HepG2 (cell line): ENCODE measurements around the gene POLR2H. TPM values are rescaled to one million over a fixed set of nuclear protein-coding genes. Genes with fewer than 3 reads are reported as not detected.

Experiments
- AHR ChIP-seq: IDR thresholded peaks from 2 replicates; pipeline ENCODE4 v1.6.1; 2018; ENCODE audit warnings: missing genetic modification reagents, missing compliant biosample characterization
- CBX2 ChIP-seq, 2 experiments: fragments of 200-600 bp in 1 of 2; sonication (generic); formaldehyde crosslinking in 1 of 2; IDR thresholded peaks; 2 replicates each; pipeline versions ENCODE4 v1.7.0 to v1.8.1; 2018 to 2022; ENCODE audit warnings: low read depth in 2 of 2, low read length in 1 of 2, mild to moderate bottlenecking in 1 of 2, missing genetic modification reagents in 1 of 2
- GABPB1 ChIP-seq: IDR thresholded peaks from 2 replicates; pipeline ENCODE4 v1.6.1; 2016; ENCODE audit warnings: mild to moderate bottlenecking, missing genetic modification reagents, moderate library complexity, missing compliant biosample characterization
- KMT2A ChIP-seq: sonication (generic); formaldehyde crosslinking; IDR thresholded peaks from 2 replicates; pipeline ENCODE4 v1.4.0; 2020; ENCODE audit warnings: missing genetic modification reagents
- NCOA2 ChIP-seq: sonication (generic); formaldehyde crosslinking; IDR thresholded peaks from 2 replicates; pipeline ENCODE4 v1.8.0; 2022; ENCODE audit warnings: inconsistent platforms
- NFE2L1 ChIP-seq: sonication (generic); formaldehyde crosslinking; IDR thresholded peaks from 2 replicates; pipeline ENCODE4 v1.4.0; 2020; ENCODE audit warnings: missing genetic modification reagents, mild to moderate bottlenecking, borderline replicate concordance
- TARDBP ChIP-seq: sonication (generic); formaldehyde crosslinking; IDR thresholded peaks from 2 replicates; pipeline ENCODE4 v1.8.0; 2022; ENCODE audit warnings: mild to moderate bottlenecking, missing genetic modification reagents
- ZNF7 ChIP-seq: IDR thresholded peaks from 2 replicates; pipeline ENCODE4 v1.6.1; 2016; ENCODE audit warnings: missing biosample characterization, missing genetic modification reagents
- polyA plus RNA-seq, 8 experiments: library from polyadenylated mRNA; depleted of rRNA in 3 of 8; stranded (reverse) in 7 of 8; unstranded in 1 of 8; fragments of >200 nt; fragmentation: Illumina TruSeq in 4 of 8; extraction: Trizol in 4 of 8; gene quantifications; 2 replicates each; pipeline versions ENCODE4 v1.2.1 to v1.2.3, GENCODE V29; 2011 to 2016; ENCODE audit warnings: low read depth in 4 of 8, missing spikeins in 1 of 8, mixed read lengths in 1 of 8; ENCODE audit not compliant: insufficient read depth in 1 of 8
- total RNA-seq, 5 experiments: library from RNA; depleted of rRNA; stranded (reverse); fragments of >200 nt; fragmentation: Illumina TruSeq; extraction: Trizol; gene quantifications; 2 replicates each; pipeline ENCODE4 v1.2.3, GENCODE V29; 2016; ENCODE audit warnings: low read depth in 1 of 5
- TF ChIP-seq, protein P1 (sequence below): sonication (generic); formaldehyde crosslinking; IDR thresholded peaks from 2 replicates; pipeline ENCODE4; 2020; ENCODE audit warnings: missing genetic modification reagents, mild to moderate bottlenecking, borderline replicate concordance
- TF ChIP-seq, protein P2 (sequence below): sonication (generic); formaldehyde crosslinking; IDR thresholded peaks from 2 replicates; pipeline ENCODE4 v1.4.0; 2020; ENCODE audit warnings: mild to moderate bottlenecking, missing genetic modification reagents
- TF ChIP-seq, protein P3 (sequence below): sonication (generic); formaldehyde crosslinking; IDR thresholded peaks from 2 replicates; pipeline ENCODE4 v1.4.0; 2020; ENCODE audit warnings: low read depth, missing genetic modification reagents
- TF ChIP-seq, protein P4 (sequence below): sonication (generic); formaldehyde crosslinking; IDR thresholded peaks from 2 replicates; pipeline ENCODE4 v1.5.1; 2020; ENCODE audit warnings: mild to moderate bottlenecking, missing genetic modification reagents, moderate library complexity

POLR2H gene
- total and polyA plus RNA-seq, 2 of the 13 experiments (the other 11 are each of a cell fraction or from before 2014, with no cell fraction given), result 118 to 194 TPM

DNA sequence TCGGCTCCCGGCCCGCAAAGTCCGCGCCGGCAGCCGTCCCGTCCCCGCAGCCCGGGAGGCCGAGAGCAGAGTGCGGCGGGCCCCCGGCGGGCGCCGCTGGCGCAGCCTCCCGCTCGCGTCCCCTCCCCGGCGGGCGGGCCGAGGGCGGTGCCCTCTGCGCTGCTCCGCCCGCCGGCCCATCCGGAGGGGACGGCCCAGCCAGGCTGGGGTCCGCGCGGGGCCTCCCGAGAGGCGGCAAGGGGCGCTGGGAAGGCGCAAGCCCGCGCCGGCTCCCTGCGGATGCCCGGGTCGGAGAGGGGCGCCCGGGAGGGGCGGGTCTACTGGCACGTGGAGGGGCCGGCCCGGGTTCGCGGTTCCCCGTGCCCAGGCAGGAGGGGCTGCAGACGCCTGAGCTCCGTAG is at the start of gene POLR2H, which contains the start of gene CLCN2 (continued):
- TF ChIP-seq, protein P1, sequence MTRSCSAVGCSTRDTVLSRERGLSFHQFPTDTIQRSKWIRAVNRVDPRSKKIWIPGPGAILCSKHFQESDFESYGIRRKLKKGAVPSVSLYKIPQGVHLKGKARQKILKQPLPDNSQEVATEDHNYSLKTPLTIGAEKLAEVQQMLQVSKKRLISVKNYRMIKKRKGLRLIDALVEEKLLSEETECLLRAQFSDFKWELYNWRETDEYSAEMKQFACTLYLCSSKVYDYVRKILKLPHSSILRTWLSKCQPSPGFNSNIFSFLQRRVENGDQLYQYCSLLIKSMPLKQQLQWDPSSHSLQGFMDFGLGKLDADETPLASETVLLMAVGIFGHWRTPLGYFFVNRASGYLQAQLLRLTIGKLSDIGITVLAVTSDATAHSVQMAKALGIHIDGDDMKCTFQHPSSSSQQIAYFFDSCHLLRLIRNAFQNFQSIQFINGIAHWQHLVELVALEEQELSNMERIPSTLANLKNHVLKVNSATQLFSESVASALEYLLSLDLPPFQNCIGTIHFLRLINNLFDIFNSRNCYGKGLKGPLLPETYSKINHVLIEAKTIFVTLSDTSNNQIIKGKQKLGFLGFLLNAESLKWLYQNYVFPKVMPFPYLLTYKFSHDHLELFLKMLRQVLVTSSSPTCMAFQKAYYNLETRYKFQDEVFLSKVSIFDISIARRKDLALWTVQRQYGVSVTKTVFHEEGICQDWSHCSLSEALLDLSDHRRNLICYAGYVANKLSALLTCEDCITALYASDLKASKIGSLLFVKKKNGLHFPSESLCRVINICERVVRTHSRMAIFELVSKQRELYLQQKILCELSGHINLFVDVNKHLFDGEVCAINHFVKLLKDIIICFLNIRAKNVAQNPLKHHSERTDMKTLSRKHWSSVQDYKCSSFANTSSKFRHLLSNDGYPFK (CRISPR knock-in tag), result no peak
- TF ChIP-seq TARDBP (no peak), NCOA2 (CRISPR knock-in tag) (no peak), ZNF7 (no peak), KMT2A (no peak), AHR (CRISPR knock-in tag) (no peak), GABPB1 (CRISPR knock-in tag) (peak; percentile 49; the same call in 1 of the 2 replicates), CBX2 (IDR thresholded peaks at IDR 0.05; ENCODE audit: low read depth, low read length) (no peak), CBX2 (CRISPR knock-in tag; IDR thresholded peaks at IDR 0.05; ENCODE audit: low read depth) (no peak), NFE2L1 (CRISPR knock-in tag) (no peak)
- TF ChIP-seq, protein P2, sequence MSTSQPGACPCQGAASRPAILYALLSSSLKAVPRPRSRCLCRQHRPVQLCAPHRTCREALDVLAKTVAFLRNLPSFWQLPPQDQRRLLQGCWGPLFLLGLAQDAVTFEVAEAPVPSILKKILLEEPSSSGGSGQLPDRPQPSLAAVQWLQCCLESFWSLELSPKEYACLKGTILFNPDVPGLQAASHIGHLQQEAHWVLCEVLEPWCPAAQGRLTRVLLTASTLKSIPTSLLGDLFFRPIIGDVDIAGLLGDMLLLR (CRISPR knock-in tag), result no peak
- TF ChIP-seq, protein P3, sequence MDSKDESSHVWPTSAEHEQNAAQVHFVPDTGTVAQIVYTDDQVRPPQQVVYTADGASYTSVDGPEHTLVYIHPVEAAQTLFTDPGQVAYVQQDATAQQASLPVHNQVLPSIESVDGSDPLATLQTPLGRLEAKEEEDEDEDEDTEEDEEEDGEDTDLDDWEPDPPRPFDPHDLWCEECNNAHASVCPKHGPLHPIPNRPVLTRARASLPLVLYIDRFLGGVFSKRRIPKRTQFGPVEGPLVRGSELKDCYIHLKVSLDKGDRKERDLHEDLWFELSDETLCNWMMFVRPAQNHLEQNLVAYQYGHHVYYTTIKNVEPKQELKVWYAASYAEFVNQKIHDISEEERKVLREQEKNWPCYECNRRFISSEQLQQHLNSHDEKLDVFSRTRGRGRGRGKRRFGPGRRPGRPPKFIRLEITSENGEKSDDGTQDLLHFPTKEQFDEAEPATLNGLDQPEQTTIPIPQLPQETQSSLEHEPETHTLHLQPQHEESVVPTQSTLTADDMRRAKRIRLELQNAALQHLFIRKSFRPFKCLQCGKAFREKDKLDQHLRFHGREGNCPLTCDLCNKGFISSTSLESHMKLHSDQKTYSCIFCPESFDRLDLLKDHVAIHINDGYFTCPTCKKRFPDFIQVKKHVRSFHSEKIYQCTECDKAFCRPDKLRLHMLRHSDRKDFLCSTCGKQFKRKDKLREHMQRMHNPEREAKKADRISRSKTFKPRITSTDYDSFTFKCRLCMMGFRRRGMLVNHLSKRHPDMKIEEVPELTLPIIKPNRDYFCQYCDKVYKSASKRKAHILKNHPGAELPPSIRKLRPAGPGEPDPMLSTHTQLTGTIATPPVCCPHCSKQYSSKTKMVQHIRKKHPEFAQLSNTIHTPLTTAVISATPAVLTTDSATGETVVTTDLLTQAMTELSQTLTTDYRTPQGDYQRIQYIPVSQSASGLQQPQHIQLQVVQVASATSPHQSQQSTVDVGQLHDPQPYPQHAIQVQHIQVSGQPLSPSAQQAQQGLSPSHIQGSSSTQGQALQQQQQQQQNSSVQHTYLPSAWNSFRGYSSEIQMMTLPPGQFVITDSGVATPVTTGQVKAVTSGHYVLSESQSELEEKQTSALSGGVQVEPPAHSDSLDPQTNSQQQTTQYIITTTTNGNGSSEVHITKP (CRISPR knock-in tag), result no peak
- TF ChIP-seq, protein P4, sequence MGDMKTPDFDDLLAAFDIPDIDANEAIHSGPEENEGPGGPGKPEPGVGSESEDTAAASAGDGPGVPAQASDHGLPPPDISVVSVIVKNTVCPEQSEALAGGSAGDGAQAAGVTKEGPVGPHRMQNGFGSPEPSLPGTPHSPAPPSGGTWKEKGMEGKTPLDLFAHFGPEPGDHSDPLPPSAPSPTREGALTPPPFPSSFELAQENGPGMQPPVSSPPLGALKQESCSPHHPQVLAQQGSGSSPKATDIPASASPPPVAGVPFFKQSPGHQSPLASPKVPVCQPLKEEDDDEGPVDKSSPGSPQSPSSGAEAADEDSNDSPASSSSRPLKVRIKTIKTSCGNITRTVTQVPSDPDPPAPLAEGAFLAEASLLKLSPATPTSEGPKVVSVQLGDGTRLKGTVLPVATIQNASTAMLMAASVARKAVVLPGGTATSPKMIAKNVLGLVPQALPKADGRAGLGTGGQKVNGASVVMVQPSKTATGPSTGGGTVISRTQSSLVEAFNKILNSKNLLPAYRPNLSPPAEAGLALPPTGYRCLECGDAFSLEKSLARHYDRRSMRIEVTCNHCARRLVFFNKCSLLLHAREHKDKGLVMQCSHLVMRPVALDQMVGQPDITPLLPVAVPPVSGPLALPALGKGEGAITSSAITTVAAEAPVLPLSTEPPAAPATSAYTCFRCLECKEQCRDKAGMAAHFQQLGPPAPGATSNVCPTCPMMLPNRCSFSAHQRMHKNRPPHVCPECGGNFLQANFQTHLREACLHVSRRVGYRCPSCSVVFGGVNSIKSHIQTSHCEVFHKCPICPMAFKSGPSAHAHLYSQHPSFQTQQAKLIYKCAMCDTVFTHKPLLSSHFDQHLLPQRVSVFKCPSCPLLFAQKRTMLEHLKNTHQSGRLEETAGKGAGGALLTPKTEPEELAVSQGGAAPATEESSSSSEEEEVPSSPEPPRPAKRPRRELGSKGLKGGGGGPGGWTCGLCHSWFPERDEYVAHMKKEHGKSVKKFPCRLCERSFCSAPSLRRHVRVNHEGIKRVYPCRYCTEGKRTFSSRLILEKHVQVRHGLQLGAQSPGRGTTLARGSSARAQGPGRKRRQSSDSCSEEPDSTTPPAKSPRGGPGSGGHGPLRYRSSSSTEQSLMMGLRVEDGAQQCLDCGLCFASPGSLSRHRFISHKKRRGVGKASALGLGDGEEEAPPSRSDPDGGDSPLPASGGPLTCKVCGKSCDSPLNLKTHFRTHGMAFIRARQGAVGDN (CRISPR knock-in tag), result peak; percentile 66
